A549 (cell line): ENCODE measurements around the gene GLIPR2. TPM values are rescaled to one million over a fixed set of nuclear protein-coding genes. Genes with fewer than 3 reads are reported as not detected.

Experiments used
- polyA plus RNA-seq, 4 experiments: library from polyadenylated mRNA; depleted of rRNA in 3 of 4; stranded (reverse); fragments of >200 nt; fragmentation: RNase III in 1 of 4; extraction: RNeasy Plus Mini Kit Qiagen cat#74134 plus additional on column Dnase treatment in 1 of 4; gene quantifications; 2 replicates in 3 of 4; 3 replicates in 1 of 4; pipeline ENCODE4 v1.2.3, GENCODE V29; 2011 to 2017

GLIPR2 gene
- polyA plus RNA-seq, 2 of the 4 experiments (the other 2 are of a cell fraction): 9.0 to 16.0 TPM

Other genes with a start within 250 kb of the GLIPR2 start
- 0.21 TPM in 1 of 2 replicates, not detected in the other for gene HRCT1, start 230.5 kb upstream of the GLIPR2 start, polyA plus RNA-seq (2011; rRNA removed)
- gene HRCT1, start 230.5 kb upstream of the GLIPR2 start, polyA plus RNA-seq (2017; fragmentation: RNase III; extraction: RNeasy Plus Mini Kit Qiagen cat#74134 plus additional on column Dnase treatment): 0.22 to 0.41 TPM in 2 of 3 replicates, not detected in the other
- gene SPAAR, start 227.2 kb upstream of the GLIPR2 start, polyA plus RNA-seq (2011; rRNA removed): 0.05 TPM in 1 of 2 replicates, not detected in the other
- gene SPAAR, start 227.2 kb upstream of the GLIPR2 start, polyA plus RNA-seq (2017; fragmentation: RNase III; extraction: RNeasy Plus Mini Kit Qiagen cat#74134 plus additional on column Dnase treatment): not detected in 3 replicates
- not detected in 2 replicates for gene OR2S2, start 178.6 kb upstream of the GLIPR2 start, polyA plus RNA-seq (2011; rRNA removed)
- not detected in 3 replicates for gene OR2S2, start 178.6 kb upstream of the GLIPR2 start, polyA plus RNA-seq (2017; fragmentation: RNase III; extraction: RNeasy Plus Mini Kit Qiagen cat#74134 plus additional on column Dnase treatment)
- gene RECK, start 99.8 kb upstream of the GLIPR2 start, polyA plus RNA-seq (2011; rRNA removed): 8.3 and 8.7 TPM in 2 replicates
- 5.0 to 5.7 TPM (median 5.1 TPM) in 3 replicates for gene RECK, start 99.8 kb upstream of the GLIPR2 start, polyA plus RNA-seq (2017; fragmentation: RNase III; extraction: RNeasy Plus Mini Kit Qiagen cat#74134 plus additional on column Dnase treatment)
- 0.05 TPM in 1 of 2 replicates, not detected in the other for gene CCIN, start 32.7 kb downstream of the GLIPR2 start, polyA plus RNA-seq (2011; rRNA removed)
- gene CCIN, start 32.7 kb downstream of the GLIPR2 start, polyA plus RNA-seq (2017; fragmentation: RNase III; extraction: RNeasy Plus Mini Kit Qiagen cat#74134 plus additional on column Dnase treatment): 0.05 TPM in 2 of 3 replicates, not detected in the other
- 203 and 291 TPM in 2 replicates for gene CLTA, start 54.2 kb downstream of the GLIPR2 start, polyA plus RNA-seq (2011; rRNA removed)
- gene CLTA, start 54.2 kb downstream of the GLIPR2 start, polyA plus RNA-seq (2017; fragmentation: RNase III; extraction: RNeasy Plus Mini Kit Qiagen cat#74134 plus additional on column Dnase treatment): 290 to 312 TPM (median 296 TPM) in 3 replicates
- gene GNE, start 121.7 kb downstream of the GLIPR2 start, polyA plus RNA-seq (2011; rRNA removed): 32.9 and 39.5 TPM in 2 replicates
- 19.2 to 24.1 TPM (median 23.0 TPM) in 3 replicates for gene GNE, start 121.7 kb downstream of the GLIPR2 start, polyA plus RNA-seq (2017; fragmentation: RNase III; extraction: RNeasy Plus Mini Kit Qiagen cat#74134 plus additional on column Dnase treatment)